HEK293T (cell line): ENCODE results near the gene DCAF16.
"Not testable (repeated sequence)": the region's sequence is repeated elsewhere in the genome, so short reads cannot be mapped to it uniquely, and the experiment has no call there.

Experiments used
- CTCF ChIA-PET: fragments of 350-600 bp; formaldehyde crosslinking; extraction: SDS; loops from one replicate; lab custom pipeline; 2021; ENCODE audit warnings: antibody characterized with exemption, inconsistent platforms; lab: Yijun Ruan, JAX
- POLR2A ChIA-PET: fragments of 350-600 bp; formaldehyde crosslinking; extraction: SDS; loops from one replicate; lab custom pipeline; 2020; ENCODE audit warnings: antibody characterized with exemption, inconsistent platforms; lab: Yijun Ruan, JAX
- DNase-seq: peaks from one replicate; pipeline ENCODE4 v3.0.0; 2012; ENCODE audit warnings: mixed read lengths; ENCODE audit errors: extremely low spot score
- ARNT ChIP-seq: fragments of 450-650 bp; IDR thresholded peaks from 2 replicates; pipeline ENCODE4 v1.6.1; 2017; ENCODE audit warnings: mild to moderate bottlenecking
- BHLHE40 ChIP-seq: fragments of 450-650 bp; IDR thresholded peaks from 2 replicates; pipeline ENCODE4 v1.6.1; 2016; ENCODE audit warnings: mild to moderate bottlenecking, moderate library complexity, borderline replicate concordance
- CTBP1 ChIP-seq: fragments of 450-650 bp; IDR thresholded peaks from 2 replicates; pipeline ENCODE4 v1.6.1; 2016; ENCODE audit warnings: borderline replicate concordance
- ELF4 ChIP-seq: fragments of 450-650 bp; IDR thresholded peaks from 2 replicates; pipeline ENCODE4 v1.6.1; 2017; ENCODE audit warnings: antibody characterized with exemption
- FOXA1 ChIP-seq: fragments of 450-650 bp; IDR thresholded peaks from 2 replicates; pipeline ENCODE4 v1.6.1; 2016; ENCODE audit warnings: mild to moderate bottlenecking
- FOXK2 ChIP-seq: fragments of 450-650 bp; IDR thresholded peaks from 2 replicates; pipeline ENCODE4 v1.6.1; 2016; ENCODE audit warnings: mild to moderate bottlenecking
- FOXM1 ChIP-seq: fragments of 450-650 bp; IDR thresholded peaks from 2 replicates; pipeline ENCODE4 v1.6.1; 2017; ENCODE audit warnings: mild to moderate bottlenecking, borderline replicate concordance
- HDGF ChIP-seq: fragments of 450-650 bp; IDR thresholded peaks from 2 replicates; pipeline ENCODE4 v1.6.1; 2017; ENCODE audit warnings: antibody characterized with exemption, borderline replicate concordance
- L3MBTL2 ChIP-seq: fragments of 450-650 bp; conservative IDR thresholded peaks from 2 replicates; pipeline ENCODE4 v1.6.1; 2016; ENCODE audit warnings: mild to moderate bottlenecking
- LEF1 ChIP-seq: fragments of 450-650 bp; IDR thresholded peaks from 2 replicates; pipeline ENCODE4 v1.6.1; 2017; ENCODE audit warnings: mild to moderate bottlenecking, borderline replicate concordance
- NFRKB ChIP-seq: fragments of 450-650 bp; IDR thresholded peaks from 2 replicates; pipeline ENCODE4 v1.6.1; 2016; ENCODE audit warnings: mild to moderate bottlenecking, moderate library complexity
- SP1 ChIP-seq: fragments of 450-650 bp; IDR thresholded peaks from 2 replicates; pipeline ENCODE4 v1.6.1; 2017
- SUZ12 ChIP-seq: fragments of 450-650 bp; IDR thresholded peaks from 2 replicates; pipeline ENCODE4 v1.6.1; 2016; ENCODE audit warnings: mild to moderate bottlenecking
- TARDBP ChIP-seq: fragments of 450-650 bp; IDR thresholded peaks from 2 replicates; pipeline ENCODE4 v1.6.1; 2016
- ZNF384 ChIP-seq: fragments of 450-650 bp; IDR thresholded peaks from 2 replicates; pipeline ENCODE4 v1.6.1; 2016
- TF ChIP-seq, protein P1 (sequence below): fragments of 450-650 bp; IDR thresholded peaks from 2 replicates; pipeline ENCODE4 v1.6.1; 2016

DCAF16 gene

DNA sequence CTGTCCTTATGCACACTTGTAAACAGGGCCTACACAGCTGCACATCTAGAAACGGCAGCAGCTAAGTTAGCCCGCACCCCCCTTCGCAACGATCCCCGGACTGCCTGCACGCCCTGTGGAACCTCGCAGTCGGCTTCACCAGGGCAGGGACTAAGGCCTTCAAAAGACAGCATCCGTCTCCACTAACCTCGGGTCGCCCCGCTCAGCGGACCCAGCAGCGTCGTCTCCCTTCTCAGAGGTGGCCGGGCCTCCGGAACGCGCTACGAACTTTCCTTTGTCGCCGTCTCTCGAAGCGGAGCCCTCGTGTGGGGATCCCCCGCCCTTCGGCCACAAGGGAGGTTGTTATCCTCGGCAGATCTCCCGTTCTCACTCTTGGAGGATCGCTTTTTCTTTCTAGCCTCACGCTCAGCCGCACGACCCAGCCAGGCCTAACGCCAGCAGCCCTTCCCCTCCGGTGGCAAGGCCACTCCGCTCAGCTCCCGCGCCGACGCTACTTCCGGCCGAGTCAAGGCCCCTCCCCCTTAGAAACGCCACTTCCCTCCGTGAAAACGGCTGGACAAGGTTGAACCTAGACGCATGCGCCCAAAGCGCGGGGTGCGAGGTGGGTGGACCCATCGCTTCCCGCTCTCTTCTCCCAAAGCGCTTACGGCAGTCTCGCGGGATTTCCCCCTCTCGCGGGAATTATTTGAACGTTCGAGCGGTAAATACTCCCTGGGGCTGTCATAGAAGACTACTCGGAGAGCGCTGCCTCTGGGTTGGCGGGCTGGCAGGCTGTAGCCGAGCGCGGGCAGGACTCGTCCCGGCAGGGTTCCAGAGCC is at the start of gene DCAF16, which contains the start of gene NCAPG:
DCAF16 (minus strand) TSS at position 498 of the 818 bp plus-strand sequence. CDS start 6,616 bp downstream, outside the sequence.
NCAPG (plus strand) TSS at position 720 of the 818 bp plus-strand sequence. CDS start 99 bp downstream, outside the sequence.
- ChIA-PET CTCF (no interaction called here), POLR2A (interaction anchor here (0.7 to 1.8 kb wide), 9 partner anchors 12 to 477 kb away, joined by 3 to 8 read pairs (median 5); partner anchors contain the start of gene MED28)
- TF ChIP-seq FOXK2 = no peak
- TF ChIP-seq NFRKB = no peak
- no peak for TF ChIP-seq CTBP1
- peak; percentile 95 for TF ChIP-seq L3MBTL2
- no peak for TF ChIP-seq HDGF
- TF ChIP-seq FOXA1 = no peak
- TF ChIP-seq SP1 = peak; percentile 87; the same call in 1 of the 2 replicates
- TF ChIP-seq, protein P1, sequence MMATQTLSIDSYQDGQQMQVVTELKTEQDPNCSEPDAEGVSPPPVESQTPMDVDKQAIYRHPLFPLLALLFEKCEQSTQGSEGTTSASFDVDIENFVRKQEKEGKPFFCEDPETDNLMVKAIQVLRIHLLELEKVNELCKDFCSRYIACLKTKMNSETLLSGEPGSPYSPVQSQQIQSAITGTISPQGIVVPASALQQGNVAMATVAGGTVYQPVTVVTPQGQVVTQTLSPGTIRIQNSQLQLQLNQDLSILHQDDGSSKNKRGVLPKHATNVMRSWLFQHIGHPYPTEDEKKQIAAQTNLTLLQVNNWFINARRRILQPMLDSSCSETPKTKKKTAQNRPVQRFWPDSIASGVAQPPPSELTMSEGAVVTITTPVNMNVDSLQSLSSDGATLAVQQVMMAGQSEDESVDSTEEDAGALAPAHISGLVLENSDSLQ = peak; percentile 59
- TF ChIP-seq ELF4 = peak; percentile 68
- no peak for TF ChIP-seq TARDBP
- no peak for TF ChIP-seq LEF1
- TF ChIP-seq SUZ12 = no peak
- no peak for TF ChIP-seq BHLHE40
- TF ChIP-seq FOXM1 = peak; percentile 82
- TF ChIP-seq ZNF384 = no peak
- no peak for TF ChIP-seq ARNT

DNA sequence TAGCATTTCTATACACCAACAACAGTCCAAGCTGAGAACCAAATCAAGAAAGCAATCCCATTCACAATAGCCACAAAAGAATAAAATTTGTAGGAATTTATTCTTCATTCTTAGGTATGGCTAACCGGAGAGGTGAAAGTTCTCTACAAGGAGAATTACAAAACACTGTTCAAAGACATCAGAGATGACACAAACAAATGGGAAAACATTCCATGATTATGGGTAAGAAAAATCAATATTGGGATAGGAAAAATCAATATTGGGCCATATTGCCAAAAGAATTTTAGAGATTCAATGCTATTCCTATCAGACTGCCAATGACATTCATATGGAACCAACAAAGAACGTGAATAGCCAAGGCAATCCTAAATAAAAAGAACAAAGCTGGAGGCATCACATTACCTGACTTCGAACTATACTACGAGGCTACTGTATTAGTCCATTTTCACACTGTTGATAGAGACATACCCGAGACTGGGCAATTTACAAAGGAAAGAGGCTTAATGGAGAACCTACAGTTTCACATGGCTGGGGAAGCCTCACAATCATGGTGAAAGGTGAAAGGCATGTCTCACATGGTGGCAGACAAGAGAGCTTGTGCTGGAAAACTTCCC is 49.3 kb upstream of the DCAF16 start:
- ChIA-PET CTCF (no interaction called here), POLR2A (no interaction called here)
- TF ChIP-seq CTBP1 = no peak
- TF ChIP-seq ELF4 = no peak
- TF ChIP-seq L3MBTL2 = no peak
- TF ChIP-seq LEF1 = no peak
- TF ChIP-seq HDGF = no peak
- TF ChIP-seq, protein P1 = no peak
- TF ChIP-seq NFRKB = no peak
- no peak for TF ChIP-seq FOXM1
- no peak for DNase-seq

More for the DNA sequence above, at the start of gene DCAF16, which contains the start of gene NCAPG:
- peak; percentile 98 for DNase-seq

DNA sequence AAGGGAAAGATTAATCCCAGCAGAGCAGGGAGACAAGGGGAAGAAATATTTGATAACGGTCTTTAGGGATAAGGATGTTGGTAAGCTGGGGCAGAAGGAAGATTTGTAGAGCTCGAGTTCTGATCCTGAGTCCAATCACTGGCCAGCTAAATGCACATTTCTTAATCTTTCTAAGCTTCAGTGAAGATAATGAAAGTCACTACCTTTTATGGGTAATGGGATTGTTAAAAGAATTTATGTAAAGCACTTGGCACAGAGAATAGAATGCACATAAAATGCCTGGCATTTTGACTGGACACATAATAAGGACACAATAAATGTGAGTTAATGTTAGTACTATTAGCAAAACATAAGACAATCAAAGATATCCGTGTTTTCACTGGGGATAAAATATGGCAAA is 43.5 kb upstream of the DCAF16 start:
- ChIA-PET POLR2A (no interaction called here), CTCF (no interaction called here)
- TF ChIP-seq, protein P1 = no peak
- TF ChIP-seq ARNT (no peak), HDGF (no peak), FOXM1 (no peak), TARDBP (no peak), L3MBTL2 (no peak), LEF1 (no peak)
- no peak for DNase-seq

DNA sequence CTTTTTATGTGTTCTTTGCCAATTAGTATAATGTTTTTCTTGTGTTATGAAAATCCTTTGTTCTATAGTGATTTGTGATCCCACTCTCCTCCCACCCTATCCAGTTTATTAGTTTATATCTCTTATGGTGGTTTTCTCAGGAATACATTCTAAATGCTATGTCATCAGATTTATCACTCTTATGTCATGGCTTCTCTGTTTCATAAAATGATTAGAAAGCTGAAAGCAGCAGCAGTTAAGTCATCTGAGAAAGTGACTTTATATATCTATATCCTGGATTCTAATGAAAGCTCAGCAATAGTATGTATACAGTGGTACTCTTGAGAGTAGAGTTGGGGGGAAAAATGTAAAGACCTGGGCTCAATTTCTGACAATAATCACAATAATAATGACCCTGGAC is 41.4 kb upstream of the DCAF16 start:
- TF ChIP-seq FOXM1 (no peak), NFRKB (no peak), ARNT (no peak), CTBP1 (no peak), ELF4 (no peak), SP1 (no peak), TARDBP (no peak), FOXK2 (no peak), ZNF384 (no peak), FOXA1 (no peak), SUZ12 (no peak), LEF1 (no peak), L3MBTL2 (no peak), HDGF (no peak), BHLHE40 (no peak)
- TF ChIP-seq, protein P1 = no peak
- ChIA-PET POLR2A (interaction anchor here (0.6 kb wide), 1 partner anchor 372 kb away, joined by 7 read pairs; no protein-coding TSS in a partner anchor), CTCF (no interaction called here)
- no peak for DNase-seq

DNA sequence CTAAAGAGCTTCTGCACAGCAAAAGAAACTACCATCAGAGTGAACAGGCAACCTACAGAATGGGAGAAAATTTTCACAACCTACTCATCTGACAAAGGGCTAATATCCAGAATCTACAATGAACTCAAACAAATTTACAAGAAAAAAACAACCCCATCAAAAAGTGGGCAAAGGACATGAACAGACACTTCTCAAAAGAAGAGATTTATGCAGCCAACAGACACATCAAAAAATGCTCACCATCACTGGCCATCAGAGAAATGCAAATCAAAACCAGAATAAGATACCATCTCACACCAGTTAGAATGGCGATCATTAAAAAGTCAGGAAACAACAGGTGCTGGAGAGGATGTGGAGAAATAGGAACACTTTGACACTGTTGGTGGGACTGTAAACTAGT is 39.7 kb upstream of the DCAF16 start:
- DNase-seq, CTCF ChIA-PET, POLR2A ChIA-PET: not testable (repeated sequence)
